IMR-90 (cell line): ENCODE data around the gene DISC1.

Source experiments
- BHLHE40 ChIP-seq: fragments of 150-350 bp; IDR thresholded peaks from 2 replicates; pipeline ENCODE4 v1.6.1; 2016; ENCODE audit warnings: mild to moderate bottlenecking, low read depth, low read length
- CTCF ChIP-seq: conservative IDR thresholded peaks from 2 replicates; pipeline ENCODE4 v1.5.1; 2012; ENCODE audit warnings: mild to moderate bottlenecking, low read depth, low read length, improper control_type of control experiment
- FOS ChIP-seq: fragments of 150-350 bp; IDR thresholded peaks from 2 replicates; pipeline ENCODE4 v1.6.1; 2016; ENCODE audit warnings: low read depth, low read length
- MAFK ChIP-seq: IDR thresholded peaks from 2 replicates; pipeline ENCODE4 v1.6.1; 2012; ENCODE audit warnings: low read depth, low read length, improper control_type of control experiment
- MXI1 ChIP-seq: IDR thresholded peaks from 2 replicates; pipeline ENCODE4 v1.6.1; 2012; ENCODE audit warnings: low read depth, mild to moderate bottlenecking, low read length, moderate library complexity, borderline replicate concordance
- POLR2A ChIP-seq: IDR thresholded peaks from 2 replicates; pipeline ENCODE4 v1.6.1; 2012; ENCODE audit warnings: mild to moderate bottlenecking, low read depth, low read length
- RAD21 ChIP-seq: IDR thresholded peaks from 2 replicates; pipeline ENCODE4 v1.6.1; 2012; ENCODE audit warnings: low read length, improper control_type of control experiment
- RFX5 ChIP-seq: IDR thresholded peaks from 2 replicates; pipeline ENCODE4 v1.8.0; 2012; ENCODE audit warnings: low read depth, mild to moderate bottlenecking, low read length, moderate library complexity
- TF ChIP-seq, protein P1 (sequence below): fragments of 150-350 bp; IDR thresholded peaks from 2 replicates; pipeline ENCODE4 v1.6.1; 2017; ENCODE audit warnings: mild to moderate bottlenecking, antibody characterized with exemption, low read length, low read depth

- no peak for TF ChIP-seq CTCF
- TF ChIP-seq POLR2A: no peak
- TF ChIP-seq FOS: no peak
- no peak for TF ChIP-seq RAD21
- no peak for TF ChIP-seq BHLHE40
- TF ChIP-seq RFX5: no peak
- TF ChIP-seq MXI1: no peak
- TF ChIP-seq, protein P1, sequence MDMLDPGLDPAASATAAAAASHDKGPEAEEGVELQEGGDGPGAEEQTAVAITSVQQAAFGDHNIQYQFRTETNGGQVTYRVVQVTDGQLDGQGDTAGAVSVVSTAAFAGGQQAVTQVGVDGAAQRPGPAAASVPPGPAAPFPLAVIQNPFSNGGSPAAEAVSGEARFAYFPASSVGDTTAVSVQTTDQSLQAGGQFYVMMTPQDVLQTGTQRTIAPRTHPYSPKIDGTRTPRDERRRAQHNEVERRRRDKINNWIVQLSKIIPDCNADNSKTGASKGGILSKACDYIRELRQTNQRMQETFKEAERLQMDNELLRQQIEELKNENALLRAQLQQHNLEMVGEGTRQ: no peak
- TF ChIP-seq MAFK: no peak
Measured at GRCh38 chr1:231776757-231777062, 150.1 kb downstream of the DISC1 start.
